Measurements from ENCODE around the gene YAF2. TPM values are rescaled to one million over a fixed set of nuclear protein-coding genes. Genes with fewer than 3 reads are reported as not detected.

The YAF2 gene
- total and polyA plus RNA-seq, 2 experiments from 2014 or later = 1.0 TPM

- H3K4me1 ChIP-seq (ENCODE audit: insufficient read depth) = peaks cover 7% of the 10 kb centered on the region; the same call in 1 of the 2 replicates
- no peaks in the 10 kb centered on the region for H3K27me3 Mint-ChIP-seq (ENCODE audit: insufficient read depth, low read depth, poor library complexity)
- no peak overlapping the region for H3K4me3 Mint-ChIP-seq
- no peak overlapping the region for H3K27ac Mint-ChIP-seq
- TF ChIP-seq ZNF114 (CRISPR knock-in tag; IDR thresholded peaks at IDR 0.05) (no peak), CTCF (conservative IDR thresholded peaks at IDR 0.05; ENCODE audit: low read depth in 2 of 2) (no peak), EZH2 (IDR thresholded peaks at IDR 0.05; ENCODE audit: low read depth, unreplicated experiment) (no peak), ZNF331 (CRISPR knock-in tag; IDR thresholded peaks at IDR 0.05; ENCODE audit: low read depth) (no peak), JUNB (IDR thresholded peaks at IDR 0.05; ENCODE audit: unreplicated experiment) (no peak), NANOG (IDR thresholded peaks at IDR 0.05; ENCODE audit: borderline replicate concordance) (no peak), STAT1 (IDR thresholded peaks at IDR 0.05; ENCODE audit: unreplicated experiment) (no peak), REST (IDR thresholded peaks at IDR 0.05; ENCODE audit: unreplicated experiment) (no peak), EZH2phosphoT487 (IDR thresholded peaks at IDR 0.05; ENCODE audit: unreplicated experiment) (no peak)
- H3K27ac ChIP-seq (ENCODE audit: low read depth) = no peak overlapping the region
- no peaks in the 10 kb centered on the region for H3K36me3 ChIP-seq (ENCODE audit: insufficient read depth)
- H4K20me1 ChIP-seq (replicated peaks; ENCODE audit: insufficient read depth) = no peaks in the 10 kb centered on the region
- H2AFZ ChIP-seq = no peak overlapping the region
- no peak overlapping the region for H3K4me2 ChIP-seq
- H3K79me2 ChIP-seq (replicated peaks; ENCODE audit: insufficient read depth) = peaks cover 9% of the 10 kb centered on the region
- H3K9me2 ChIP-seq (ENCODE audit: insufficient read depth) = no peaks in the 10 kb centered on the region
- peaks cover 30% of the 10 kb centered on the region for H3K36me3 Mint-ChIP-seq (ENCODE audit: low read depth)
- ATAC-seq (no peak), DNase-seq (ENCODE audit: low spot score) (no peak)
- peaks cover 12% of the 10 kb centered on the region; the same call in 2 of the 3 replicates for H3K9me3 Mint-ChIP-seq
- H3K4me3 ChIP-seq = no peak overlapping the region
- no peaks in the 10 kb centered on the region for H3K4me1 Mint-ChIP-seq
- H3K27me3 ChIP-seq (ENCODE audit: insufficient read depth) = no peaks in the 10 kb centered on the region
- H3F3A ChIP-seq (replicated peaks; ENCODE audit: low read depth) = no peaks in the 10 kb centered on the region
Measured at GRCh38 chr12:42119085-42119633, 118.9 kb downstream of the YAF2 start.

- H3K27me3 Mint-ChIP-seq (ENCODE audit: insufficient read depth, low read depth, poor library complexity) = no peaks in the 10 kb centered on the region
- DNase-seq (ENCODE audit: low spot score) = no peak
- peaks cover 19% of the 10 kb centered on the region for H3K9me3 Mint-ChIP-seq
- Histone ChIP-seq H3K4me2 (no peak overlapping the region), H3K27ac (ENCODE audit: low read depth) (no peak overlapping the region), H2AFZ (no peak overlapping the region), H3F3A (replicated peaks; ENCODE audit: low read depth) (no peaks in the 10 kb centered on the region), H3K4me1 (ENCODE audit: insufficient read depth) (peaks cover 5% of the 10 kb centered on the region; the same call in 1 of the 2 replicates), H4K20me1 (replicated peaks; ENCODE audit: insufficient read depth) (no peaks in the 10 kb centered on the region), H3K4me3 (no peak overlapping the region), H3K36me3 (ENCODE audit: insufficient read depth) (no peaks in the 10 kb centered on the region), H3K27me3 (ENCODE audit: insufficient read depth) (no peaks in the 10 kb centered on the region), H3K79me2 (replicated peaks; ENCODE audit: insufficient read depth) (peaks cover 4% of the 10 kb centered on the region), H3K9me2 (ENCODE audit: insufficient read depth) (no peaks in the 10 kb centered on the region)
- no peak for ATAC-seq
- no peak overlapping the region for H3K4me3 Mint-ChIP-seq
- H3K36me3 Mint-ChIP-seq (ENCODE audit: low read depth) = peaks cover 38% of the 10 kb centered on the region
- H3K27ac Mint-ChIP-seq = no peak overlapping the region
- no peaks in the 10 kb centered on the region for H3K4me1 Mint-ChIP-seq
- TF ChIP-seq JUNB (IDR thresholded peaks at IDR 0.05; ENCODE audit: unreplicated experiment) (no peak), EZH2 (IDR thresholded peaks at IDR 0.05; ENCODE audit: low read depth, unreplicated experiment) (no peak), REST (IDR thresholded peaks at IDR 0.05; ENCODE audit: unreplicated experiment) (no peak)
Measured at GRCh38 chr12:42118136-42118879, 119.7 kb downstream of the YAF2 start.
